ENCODE data around the gene COPS9.

COPS9 gene

GRCh38 chr2:240109386-240109785 is 26.7 kb downstream of the COPS9 start:
- TF ChIP-seq MYC (IDR thresholded peaks at IDR 0.05; ENCODE audit: low read depth, low read length) (no peak), MAX (IDR thresholded peaks at IDR 0.05; ENCODE audit: low read depth, low read length) (no peak), CTCF (IDR thresholded peaks at IDR 0.05; ENCODE audit: low read depth, low read length) (no peak), POLR2A (IDR thresholded peaks at IDR 0.05; ENCODE audit: extremely low read depth, insufficient read length) (no peak)
- DNase-seq (ENCODE audit: low read depth), result no peak

GRCh38 chr2:240107477-240107796 is 28.7 kb downstream of the COPS9 start:
- no peak for TF ChIP-seq MAX (IDR thresholded peaks at IDR 0.05; ENCODE audit: low read depth, low read length)
- no peak for TF ChIP-seq CTCF (IDR thresholded peaks at IDR 0.05; ENCODE audit: low read depth, low read length)
- no peak for TF ChIP-seq MYC (IDR thresholded peaks at IDR 0.05; ENCODE audit: low read depth, low read length)
- TF ChIP-seq POLR2A (IDR thresholded peaks at IDR 0.05; ENCODE audit: extremely low read depth, insufficient read length), result no peak
- H3K4me3 ChIP-seq (ENCODE audit: low read depth, low read length), result no peak overlapping the region
- no peak for DNase-seq (ENCODE audit: low read depth)

More at GRCh38 chr2:240109386-240109785, 26.7 kb downstream of the COPS9 start:
- no peak overlapping the region for H3K4me3 ChIP-seq (ENCODE audit: low read depth, low read length)

- no peak for DNase-seq (ENCODE audit: low read depth)
- no peak for TF ChIP-seq MYC (IDR thresholded peaks at IDR 0.05; ENCODE audit: low read depth, low read length)
- no peak for TF ChIP-seq POLR2A (IDR thresholded peaks at IDR 0.05; ENCODE audit: extremely low read depth, insufficient read length)
- TF ChIP-seq CTCF (IDR thresholded peaks at IDR 0.05; ENCODE audit: low read depth, low read length), result no peak
- TF ChIP-seq MAX (IDR thresholded peaks at IDR 0.05; ENCODE audit: low read depth, low read length), result no peak
- no peak overlapping the region for H3K4me3 ChIP-seq (ENCODE audit: low read depth, low read length)
These were observed 29.2 kb downstream of the COPS9 start for GRCh38 chr2:240106765-240107476.

- no peak for DNase-seq (ENCODE audit: low read depth)
- no peak overlapping the region for H3K4me3 ChIP-seq (ENCODE audit: low read depth, low read length)
- no peak for TF ChIP-seq MAX (IDR thresholded peaks at IDR 0.05; ENCODE audit: low read depth, low read length)
- no peak for TF ChIP-seq CTCF (IDR thresholded peaks at IDR 0.05; ENCODE audit: low read depth, low read length)
- no peak for TF ChIP-seq POLR2A (IDR thresholded peaks at IDR 0.05; ENCODE audit: extremely low read depth, insufficient read length)
- no peak for TF ChIP-seq MYC (IDR thresholded peaks at IDR 0.05; ENCODE audit: low read depth, low read length)
These were observed 30.1 kb downstream of the COPS9 start for GRCh38 chr2:240105982-240106381.

GRCh38 chr2:240103136-240103535 is 33.0 kb downstream of the COPS9 start:
- DNase-seq (ENCODE audit: low read depth), result no peak
- no peak for TF ChIP-seq MYC (IDR thresholded peaks at IDR 0.05; ENCODE audit: low read depth, low read length)
- no peak for TF ChIP-seq MAX (IDR thresholded peaks at IDR 0.05; ENCODE audit: low read depth, low read length)
- no peak for TF ChIP-seq CTCF (IDR thresholded peaks at IDR 0.05; ENCODE audit: low read depth, low read length)
- TF ChIP-seq POLR2A (IDR thresholded peaks at IDR 0.05; ENCODE audit: extremely low read depth, insufficient read length), result no peak
- H3K4me3 ChIP-seq (ENCODE audit: low read depth, low read length), result no peak overlapping the region

All from NB4 (cell line).